Activated CD4-positive, alpha-beta T cell treated with anti-CD3 and anti-CD28 coated beads, Interleukin-2, amount 50 U/mL, for 4 hours (primary cell): ENCODE measurements around the gene BUB1.
"Not testable (repeated sequence)": the region's sequence is repeated elsewhere in the genome, so short reads cannot be mapped to it uniquely, and the experiment has no call there.

ENCODE experiments used
- DNase-seq, 2 experiments: peaks; one replicate each; pipeline ENCODE4 v3.0.0-alpha.2; 2020

BUB1 gene

DNA sequence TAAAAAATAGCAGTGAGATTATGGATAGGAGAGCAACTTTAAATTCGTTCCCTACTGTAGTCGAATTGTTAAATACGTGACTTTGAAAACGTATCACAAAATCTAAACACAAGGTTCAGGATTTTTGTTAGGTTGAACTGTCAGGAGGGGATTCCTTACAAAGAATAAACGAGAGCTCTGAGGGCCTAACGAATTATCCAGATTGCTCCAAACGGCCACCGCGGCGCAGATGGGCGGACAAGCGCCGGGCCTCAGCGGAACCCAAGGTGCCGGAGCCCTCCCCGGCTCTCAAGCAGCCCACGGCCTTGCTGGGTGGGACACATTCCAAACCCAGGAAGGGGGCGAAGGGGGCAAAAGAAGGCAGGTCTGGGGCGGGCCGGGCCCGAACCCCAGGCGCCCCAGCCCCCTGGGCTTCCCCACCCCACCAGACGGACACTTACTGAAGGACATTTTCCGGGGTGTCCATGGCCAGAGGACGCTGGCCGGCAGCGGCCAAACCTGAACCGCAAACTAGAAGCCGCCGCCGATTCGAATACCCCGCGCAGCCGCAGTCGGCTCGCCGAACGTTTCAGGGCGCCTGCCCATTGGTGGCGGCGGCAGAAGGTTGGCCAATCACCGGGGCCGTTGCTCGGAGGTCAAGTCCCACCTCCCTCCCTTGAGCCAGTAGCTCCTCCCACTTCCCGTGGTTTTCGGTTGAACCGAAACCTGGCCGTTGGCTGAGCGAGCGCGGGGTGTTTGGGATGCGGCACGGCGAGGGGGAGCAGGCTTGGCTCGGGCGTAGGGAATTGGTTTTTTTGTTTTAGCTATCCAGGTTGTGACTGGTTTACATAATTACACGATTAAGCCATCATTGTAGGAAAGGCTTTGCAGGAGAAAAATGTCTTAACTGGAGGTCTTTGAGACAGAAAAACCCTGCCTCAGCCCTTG is at the start of gene BUB1:
Gene BUB1, minus strand, starts transcription at position 534 of the 927 bp plus-strand sequence. Its CDS starts 68 bp downstream, at position 466.
- peak; percentile 93 to 94 for DNase-seq

DNA sequence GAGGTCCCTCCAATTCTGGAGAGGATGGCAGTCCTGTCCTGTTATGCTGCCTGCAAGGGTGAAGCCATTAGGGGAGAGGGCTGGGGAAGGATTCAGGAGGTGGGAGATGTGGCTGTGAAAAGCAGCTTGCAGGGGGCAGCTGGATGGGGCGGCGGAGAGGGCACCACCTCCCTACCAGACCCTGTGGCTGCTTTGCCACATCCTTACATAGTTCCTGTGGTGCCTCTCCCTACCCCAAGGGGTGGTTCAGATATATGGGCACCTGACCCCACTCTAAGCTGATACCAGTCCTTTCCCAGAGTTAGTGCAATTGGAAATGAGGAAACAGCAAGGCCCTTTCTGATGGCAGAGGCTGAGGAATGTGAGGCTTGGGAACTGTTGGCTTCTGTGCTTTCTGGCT is 48.4 kb upstream of the BUB1 start:
- no peak for DNase-seq

DNA sequence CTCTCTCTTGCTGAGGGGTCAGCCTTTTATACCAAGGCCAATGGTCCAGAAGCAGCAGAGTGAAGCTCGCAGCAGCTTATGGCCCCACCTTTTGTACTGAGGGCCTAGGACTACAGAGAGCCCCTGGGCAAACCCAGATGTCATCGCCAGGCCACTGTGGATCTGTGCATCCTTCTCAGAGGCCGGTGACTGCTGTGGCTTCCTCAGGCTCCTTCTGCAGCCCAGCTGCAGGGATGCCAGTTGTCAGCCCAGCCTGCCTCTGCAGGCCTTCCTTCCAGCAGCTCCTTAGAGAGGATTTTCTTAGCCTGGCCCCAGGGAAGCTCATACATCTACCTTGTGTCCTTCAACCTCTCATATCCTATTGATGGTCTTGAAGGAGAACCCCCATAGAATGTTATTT is 48.0 kb upstream of the BUB1 start:
- no peak for DNase-seq

DNA sequence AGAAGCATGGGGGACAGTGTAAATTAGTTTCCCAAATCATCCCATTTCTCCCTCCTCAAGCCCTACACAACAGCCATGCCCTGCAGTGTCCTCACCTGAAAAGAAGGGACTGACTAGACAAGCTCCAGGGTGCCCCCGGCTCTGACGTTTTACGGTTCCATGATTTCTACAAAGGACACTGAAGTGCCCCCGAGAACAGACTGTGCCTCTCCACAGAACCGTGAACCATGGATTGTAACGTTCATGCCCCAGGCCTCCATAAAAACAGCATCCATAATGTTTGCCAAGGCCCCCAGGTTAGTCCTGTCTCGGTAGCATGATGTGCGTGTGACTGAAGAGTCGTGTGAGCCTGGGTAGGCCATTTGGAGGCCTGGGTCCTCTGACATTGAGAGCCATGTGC is 47.5 kb upstream of the BUB1 start:
- no peak for DNase-seq

DNA sequence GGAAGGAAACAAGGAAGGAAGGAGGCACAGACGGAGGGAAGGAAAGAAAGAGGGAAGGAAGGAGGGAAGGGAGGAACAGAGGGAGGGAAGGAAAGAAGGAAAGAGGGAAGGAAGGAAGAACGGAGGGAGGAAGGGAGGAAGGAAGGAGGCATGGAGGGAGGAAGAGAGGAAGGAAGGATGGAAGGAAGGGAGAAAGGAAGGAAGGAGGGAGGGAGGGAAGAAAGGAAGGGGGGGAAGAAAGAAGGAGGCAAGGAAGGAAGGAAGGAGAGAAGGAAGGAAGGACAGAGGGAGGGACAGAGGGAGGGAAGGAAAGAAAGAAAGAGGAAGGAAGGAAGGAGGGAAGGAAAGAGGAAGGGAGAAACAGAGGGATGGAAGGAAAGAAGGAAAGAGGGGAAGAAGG is 47.0 kb upstream of the BUB1 start:
- DNase-seq: no peak

DNA sequence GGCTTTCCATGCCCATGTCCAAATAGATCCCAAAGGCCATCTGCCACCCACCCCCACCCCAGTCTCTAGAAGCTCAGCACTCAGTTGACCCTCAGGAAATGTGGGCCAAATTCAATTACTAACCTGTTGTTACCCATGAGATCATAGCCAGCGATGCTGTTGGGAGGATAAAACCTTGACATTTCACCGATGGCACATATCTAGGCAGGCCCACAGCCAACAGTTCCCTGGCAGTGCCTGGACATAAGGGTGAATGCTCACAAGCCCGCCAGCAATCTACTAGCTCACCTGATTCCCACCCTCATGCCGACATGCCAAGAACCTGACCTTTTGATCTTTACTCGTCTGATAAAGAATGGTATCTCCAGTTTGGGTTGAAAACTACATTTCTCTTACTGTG is 42.7 kb upstream of the BUB1 start:
- DNase-seq: no peak

DNA sequence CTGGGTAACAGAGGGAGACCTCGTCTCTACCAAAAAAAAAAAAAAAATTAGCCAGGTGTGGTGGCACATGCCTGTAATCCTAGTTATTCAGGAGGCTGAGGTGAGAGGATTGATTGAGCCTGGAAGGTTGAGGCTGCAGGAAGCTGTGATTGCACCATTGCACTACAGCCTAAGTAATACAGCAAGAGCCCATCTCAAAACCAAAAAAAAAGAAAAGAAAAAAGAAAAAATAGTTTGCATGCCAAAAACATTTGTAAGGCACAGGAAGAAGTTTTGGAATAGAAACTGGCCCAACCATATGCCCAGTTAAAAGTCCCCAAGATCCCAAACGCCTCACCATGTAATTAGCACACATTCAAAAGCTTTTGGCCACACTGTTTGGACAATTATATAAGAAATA is 41.1 kb upstream of the BUB1 start:
- DNase-seq: no peak

DNA sequence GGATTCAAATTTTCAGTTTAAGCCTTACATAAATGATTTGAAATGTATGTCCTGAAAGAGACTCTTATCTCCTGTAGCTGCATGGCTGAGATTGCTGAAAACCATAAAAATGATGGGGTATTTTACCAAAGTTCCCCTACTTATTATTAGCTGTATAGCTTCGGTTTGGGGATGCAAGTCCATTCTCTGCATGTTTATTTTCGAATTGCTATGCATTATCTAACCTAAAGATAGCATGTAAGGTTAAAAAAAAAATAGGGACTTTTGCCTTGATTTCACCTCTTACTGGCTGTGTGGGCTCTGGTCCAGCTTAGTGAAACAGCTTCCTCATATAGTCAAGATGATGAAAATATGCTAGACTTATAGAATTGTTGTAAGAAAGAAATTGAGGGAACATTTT is 40.5 kb upstream of the BUB1 start:
- DNase-seq: no peak

DNA sequence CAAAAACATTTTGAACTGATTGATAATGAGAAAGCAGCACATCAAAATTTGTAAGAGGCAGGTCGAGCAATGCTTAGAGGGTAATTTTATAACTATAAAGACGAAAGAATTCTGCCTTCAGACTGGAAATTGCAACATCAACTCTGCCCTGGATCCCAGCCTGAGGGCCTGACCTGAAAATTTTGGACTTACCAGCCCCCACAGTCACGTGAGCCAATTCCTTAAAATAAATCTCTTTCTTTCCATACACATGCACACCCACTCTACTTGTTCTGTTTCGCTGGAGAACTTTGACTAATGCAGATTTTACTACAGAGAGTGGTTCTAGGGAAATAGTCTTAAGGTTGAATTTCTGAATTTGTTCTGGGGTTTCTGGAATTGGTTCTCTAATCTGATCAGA is 39.9 kb upstream of the BUB1 start:
- no peak for DNase-seq

DNA sequence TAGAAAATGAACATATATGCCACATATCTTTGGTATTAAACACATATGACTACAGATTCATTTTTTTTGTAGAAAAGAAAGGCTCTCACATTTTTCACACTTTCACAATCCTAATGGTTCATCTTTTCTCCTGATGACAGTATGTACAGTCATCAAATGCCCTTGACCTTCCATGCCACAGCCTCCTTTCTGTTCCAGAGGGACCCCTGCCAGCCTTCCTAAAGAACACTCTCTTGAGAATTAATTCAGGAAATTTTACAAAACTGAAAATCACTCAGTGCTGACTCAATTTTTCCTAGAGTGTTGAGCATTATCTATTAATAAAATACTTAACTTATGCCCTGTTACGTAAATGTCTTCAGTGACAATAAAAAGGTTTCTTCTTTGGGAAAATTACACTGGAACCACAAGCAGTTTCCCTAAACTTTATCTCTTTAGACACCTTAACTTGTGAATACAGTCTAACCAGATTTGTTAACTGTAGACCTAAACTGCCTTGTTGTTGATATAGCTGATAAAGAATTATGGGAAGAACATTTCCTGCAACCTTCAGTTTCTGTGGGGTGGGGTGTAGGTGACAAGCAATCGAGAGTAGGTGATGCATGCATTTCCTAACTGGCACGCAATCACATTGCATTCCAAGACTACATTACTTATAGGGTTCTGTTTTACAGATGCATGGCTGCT is 39.2 kb upstream of the BUB1 start:
- DNase-seq: no peak

DNA sequence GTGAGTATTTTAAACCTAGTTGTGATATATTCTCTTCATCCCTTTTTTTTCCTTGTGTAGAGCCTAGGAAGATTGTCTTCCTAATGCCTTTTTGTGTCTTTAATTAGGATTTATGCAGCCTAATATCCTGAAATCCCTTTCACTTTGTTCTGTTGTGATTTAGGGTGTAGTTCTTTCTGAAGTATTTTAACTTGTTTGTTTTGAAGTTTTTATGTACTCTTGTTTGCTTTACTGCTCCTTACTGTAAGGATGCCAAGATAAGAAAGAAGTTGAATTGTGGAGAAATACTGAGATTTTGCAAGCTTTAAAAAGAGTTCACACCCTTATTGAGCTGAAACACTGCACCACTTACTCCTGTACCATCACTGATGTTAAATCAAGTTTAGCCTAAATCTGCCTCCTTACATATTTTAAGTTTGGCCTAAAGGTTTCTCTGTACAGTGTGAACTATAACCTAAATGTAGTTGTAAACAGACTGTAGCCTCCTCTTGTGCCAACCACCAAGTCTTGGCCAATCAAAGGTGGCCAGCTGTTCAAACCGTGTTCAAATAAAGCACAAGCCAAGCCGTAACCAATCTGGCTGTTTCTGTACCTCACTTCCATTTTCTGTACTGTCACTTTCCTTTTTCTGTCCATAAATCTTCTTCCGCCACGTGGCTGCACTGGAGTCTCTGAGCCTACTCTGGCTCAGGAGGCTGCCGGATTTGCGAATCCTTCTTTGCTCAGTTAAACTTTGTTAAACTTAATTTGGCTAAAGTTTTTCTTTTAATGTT is 36.8 kb upstream of the BUB1 start:
- DNase-seq: no peak

DNA sequence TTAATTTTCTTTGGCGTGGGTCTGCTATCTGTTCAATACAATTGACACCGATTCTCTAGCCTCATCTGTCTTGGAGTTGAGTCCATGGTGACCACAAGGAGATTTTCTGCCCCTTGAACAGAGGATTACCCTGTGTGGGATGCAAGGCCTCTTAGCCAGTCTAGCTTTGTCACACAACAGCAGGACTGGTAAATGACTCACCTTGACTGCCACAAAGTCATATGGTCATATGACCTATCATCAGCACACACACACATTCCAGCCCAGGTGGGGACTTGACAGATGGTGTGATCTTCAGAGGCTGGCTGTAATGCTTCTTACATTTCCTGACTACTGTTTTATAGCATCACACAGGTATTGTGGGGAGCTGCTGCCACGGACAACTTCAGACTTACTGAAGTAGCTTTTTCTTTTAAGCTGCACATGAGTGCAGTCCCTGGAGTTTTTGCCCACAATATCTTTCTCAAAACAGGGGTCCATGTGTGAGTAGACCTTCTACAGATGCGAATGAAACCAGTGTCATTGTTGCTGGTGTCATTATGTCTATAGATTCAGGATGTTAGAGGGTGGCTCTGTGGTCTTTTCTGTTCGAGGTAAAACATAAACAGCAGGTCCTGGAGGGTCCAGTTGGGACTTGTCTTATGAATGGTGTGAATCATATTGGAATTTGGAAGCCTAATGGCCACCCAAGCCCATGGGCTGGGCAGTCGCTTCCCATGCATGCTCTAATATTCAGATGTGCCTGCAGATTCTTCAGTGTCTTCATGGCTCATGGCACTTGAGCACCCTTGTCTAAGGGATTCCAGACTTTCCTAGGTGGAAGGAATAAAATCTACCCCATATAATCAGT is 35.9 kb upstream of the BUB1 start:
- DNase-seq: no peak

DNA sequence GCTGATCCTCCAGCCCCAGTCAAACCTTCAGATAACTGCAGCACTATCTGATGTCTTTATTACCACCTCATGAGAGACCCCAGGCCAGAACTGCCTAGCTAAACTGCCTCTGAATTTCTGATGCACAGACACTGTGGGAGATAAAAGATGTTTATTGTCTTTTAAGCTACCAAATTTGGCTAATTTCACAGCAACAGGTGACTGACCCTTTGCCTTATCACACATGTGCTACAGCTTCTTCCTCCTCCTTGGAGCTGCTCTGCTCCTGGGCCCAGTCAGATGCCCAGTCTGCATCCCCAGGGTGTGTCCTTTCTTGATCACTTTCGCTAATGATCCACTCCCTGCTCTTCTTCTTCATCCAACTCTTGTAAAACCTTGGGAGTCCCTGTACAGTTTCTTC is 34.9 kb upstream of the BUB1 start:
- DNase-seq: no peak

DNA sequence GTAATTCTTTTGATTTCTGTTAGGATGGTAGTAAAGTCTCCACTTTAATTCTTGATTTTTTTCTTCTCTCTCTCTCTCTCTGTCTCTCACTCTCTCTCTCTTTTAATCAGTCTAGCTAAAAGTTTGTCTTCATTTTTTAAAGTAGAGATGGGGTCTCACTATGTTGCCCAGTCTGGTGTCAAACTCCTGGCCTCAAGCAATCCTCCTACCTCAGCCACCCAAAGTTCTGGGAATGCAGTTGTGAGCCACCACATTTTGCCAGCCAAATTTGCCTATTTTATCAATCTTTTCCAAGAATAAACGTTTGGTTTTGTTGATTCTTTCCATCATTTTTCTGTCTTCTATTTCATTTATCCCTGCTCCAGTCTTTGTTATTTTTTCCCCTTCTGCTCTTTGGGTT is 30.6 kb upstream of the BUB1 start:
- DNase-seq: no peak

DNA sequence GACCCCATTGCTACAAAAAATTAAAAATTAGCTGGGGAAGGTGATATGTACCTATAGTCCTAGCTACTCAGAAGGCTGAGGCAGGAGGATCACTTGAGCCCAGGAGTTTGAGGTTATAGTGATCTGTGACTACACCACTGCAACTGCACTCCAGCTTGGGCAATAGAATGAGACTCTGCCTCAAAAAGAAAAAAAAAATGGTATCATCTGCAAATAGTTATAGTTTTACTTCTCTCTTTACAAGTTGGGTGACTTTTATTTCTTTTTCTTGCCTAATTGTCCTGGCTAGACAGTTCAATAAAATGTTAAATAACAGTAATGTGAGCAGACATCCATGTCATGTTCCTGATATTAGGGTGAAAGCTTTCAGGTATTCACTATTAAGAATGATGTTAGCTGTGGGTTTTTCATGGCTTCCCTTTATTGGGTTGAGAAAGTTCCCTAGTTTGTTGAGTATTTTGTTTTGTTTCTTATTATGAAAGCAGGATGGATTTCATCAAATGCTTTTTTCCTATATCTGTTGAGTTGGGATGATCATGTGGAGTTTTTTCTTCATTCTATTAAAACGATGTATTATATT is 29.6 kb upstream of the BUB1 start:
- DNase-seq: no peak

DNA sequence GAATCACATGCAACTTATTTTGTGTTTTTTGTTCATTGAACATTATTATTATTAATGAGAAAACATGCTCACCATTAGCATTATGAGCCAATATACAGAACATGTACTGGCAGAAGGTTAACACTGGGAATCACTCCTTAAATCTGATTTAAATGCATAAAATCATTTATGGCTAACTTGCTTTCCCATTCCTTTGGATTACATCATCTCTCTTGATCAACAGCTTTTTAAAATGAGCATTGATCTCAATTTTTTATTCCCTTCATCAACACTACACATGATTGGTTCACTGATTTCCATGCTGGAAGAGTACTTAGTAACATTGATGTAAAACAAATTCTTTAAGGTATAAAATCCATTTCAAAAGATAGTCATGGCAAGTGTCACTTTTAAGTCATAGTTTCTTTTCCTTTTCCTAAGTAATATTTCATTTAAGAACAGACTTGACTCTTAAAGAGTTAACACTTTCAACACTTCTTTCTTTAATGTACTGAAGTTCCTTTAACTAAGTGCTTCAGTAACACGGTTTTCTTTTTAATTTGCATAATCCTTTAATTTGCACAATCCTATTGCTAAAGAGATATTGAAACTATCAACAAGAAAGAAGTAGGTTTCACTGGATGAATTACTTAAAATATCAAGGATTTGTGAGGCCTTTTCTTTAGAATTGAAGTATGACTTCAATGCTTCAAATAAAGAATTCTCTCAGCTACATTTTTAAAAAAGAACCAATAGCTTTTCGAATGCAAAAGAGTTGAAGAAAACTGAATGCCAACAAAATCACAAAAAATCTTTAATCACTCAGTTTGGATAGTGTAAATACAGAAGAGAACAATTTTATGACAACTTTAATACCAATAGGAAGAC is 24.9 kb upstream of the BUB1 start:
- DNase-seq: no peak

DNA sequence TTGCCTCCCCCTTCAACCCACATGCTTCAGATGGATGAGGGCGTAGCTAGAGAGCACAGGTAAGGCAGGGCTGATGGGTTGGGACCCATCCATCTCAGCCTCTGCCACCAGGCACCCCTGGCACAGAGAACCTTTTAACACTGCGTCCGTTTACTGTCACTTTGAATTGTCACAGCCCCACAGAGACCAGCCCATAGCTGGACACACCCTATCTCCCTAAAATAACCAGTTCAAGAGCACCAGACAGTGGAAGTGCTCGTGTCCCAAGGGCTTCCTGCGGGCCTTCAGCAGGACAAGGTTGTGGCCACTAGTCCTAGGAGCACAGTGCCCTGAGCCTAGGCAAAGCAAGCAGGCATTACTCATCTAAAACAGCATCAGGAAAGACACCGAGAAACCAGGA is 20.4 kb upstream of the BUB1 start:
- DNase-seq: not testable (repeated sequence)

DNA sequence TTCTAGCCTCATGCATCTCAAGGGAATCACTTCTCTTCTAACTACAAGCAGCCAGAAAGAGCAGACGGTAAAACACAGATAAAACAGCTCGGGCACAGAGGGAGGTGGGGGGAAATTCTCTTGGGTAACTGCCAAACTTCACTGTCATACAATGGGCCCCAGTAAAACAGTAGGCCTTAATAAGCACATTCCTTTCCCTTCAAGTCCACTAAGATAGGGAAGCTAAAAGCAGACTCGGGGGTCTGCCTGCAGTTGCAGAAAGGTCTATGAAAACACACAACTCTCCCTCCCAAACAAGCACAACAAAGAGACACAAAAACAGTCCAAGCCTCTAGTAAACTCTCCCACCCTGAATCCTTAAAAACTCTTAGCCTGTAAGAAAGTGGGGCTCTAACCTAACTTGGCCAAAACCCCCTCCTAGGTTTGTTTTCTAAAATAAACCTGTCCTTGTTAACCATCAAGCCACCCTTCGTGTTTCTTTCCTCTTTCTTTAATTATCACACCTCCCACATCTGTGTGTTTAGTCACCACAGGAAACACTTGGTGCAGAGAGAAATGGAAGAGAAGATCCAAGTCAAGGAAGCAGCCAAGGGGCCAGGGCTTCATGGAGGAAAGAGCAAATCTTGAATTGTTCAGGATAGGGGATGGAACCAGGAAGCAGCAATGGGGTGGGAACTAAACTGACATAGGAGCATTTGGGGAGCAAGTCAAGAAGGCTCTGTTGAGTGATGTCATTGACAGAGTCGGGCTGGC is 17.5 kb upstream of the BUB1 start:
- not testable (repeated sequence) for DNase-seq

DNA sequence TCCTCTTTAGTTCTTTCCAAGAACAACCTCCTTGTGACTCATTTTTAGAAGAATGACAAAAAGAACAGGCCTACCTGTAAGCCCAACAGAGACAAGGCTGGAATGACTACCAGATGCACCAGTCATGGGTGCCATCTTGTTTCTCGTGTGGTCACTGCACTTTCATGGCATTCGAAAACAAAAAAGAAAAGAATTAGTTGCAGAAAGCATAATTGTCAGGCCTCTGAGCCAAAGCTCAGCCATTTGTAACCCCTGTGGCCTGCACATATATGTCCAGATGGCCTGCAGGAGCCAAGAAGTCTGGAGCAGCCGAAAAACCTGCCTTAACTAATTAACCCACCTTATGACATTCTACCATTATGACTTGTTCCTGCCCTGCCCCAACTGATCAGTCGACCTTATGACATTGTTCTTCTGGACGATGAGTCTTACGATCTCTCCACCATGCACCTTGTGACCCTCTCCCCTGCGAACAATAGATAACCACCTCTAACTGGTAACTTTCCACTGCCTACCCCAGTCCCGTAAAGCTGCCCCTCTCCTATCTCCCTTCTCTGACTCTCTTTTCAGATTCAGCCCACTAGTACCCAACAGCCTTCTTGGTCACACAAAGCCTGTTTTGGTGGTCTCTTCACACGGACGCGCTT is 13.9 kb upstream of the BUB1 start:
- DNase-seq: no peak
